K562 (cell line): ENCODE data around the gene PRSS57. TPM values are rescaled to one million over a fixed set of nuclear protein-coding genes. Genes with fewer than 3 reads are reported as not detected.
A peak's percentile ranks its signal among the peaks of the same experiment; 100 is the strongest.

ENCODE experiments used
- ARNT ChIP-seq, 2 experiments: fragments of 450-650 bp; IDR thresholded peaks; 2 replicates each; pipeline ENCODE4 v1.6.1; 2016; ENCODE audit warnings: mild to moderate bottlenecking in 1 of 2
- ASH1L ChIP-seq: fragments of 450-650 bp; IDR thresholded peaks from 2 replicates; pipeline ENCODE4 v1.6.1; 2018; ENCODE audit warnings: borderline replicate concordance, mild to moderate bottlenecking, low read depth; ENCODE audit not compliant: partially characterized antibody
- CHCHD3 ChIP-seq: fragments of 250-450 bp; sonication (Bioruptor Pico); IDR thresholded peaks from 2 replicates; pipeline ENCODE4 v2.1.2; 2022; ENCODE audit warnings: mild to moderate bottlenecking
- ELF4 ChIP-seq: fragments of 450-650 bp; formaldehyde crosslinking; IDR thresholded peaks from 2 replicates; pipeline ENCODE4 v1.4.0; 2022; ENCODE audit warnings: missing genetic modification characterization
- HCFC1 ChIP-seq: IDR thresholded peaks from 2 replicates; pipeline ENCODE4 v1.6.1; 2012; ENCODE audit warnings: low read depth, low read length, improper control_type of control experiment
- MAZ ChIP-seq, 2 experiments: fragments of 450-650 bp in 1 of 2; sonication (generic) in 1 of 2; formaldehyde crosslinking; IDR thresholded peaks in 1 of 2; conservative IDR thresholded peaks in 1 of 2; 2 replicates each; pipeline versions ENCODE4 v1.4.0 to v1.5.0; 2020; ENCODE audit warnings: mild to moderate bottlenecking in 1 of 2, missing genetic modification reagents in 1 of 2
- NCOR1 ChIP-seq: fragments of 450-650 bp; IDR thresholded peaks from 2 replicates; pipeline ENCODE4 v1.6.1; 2016; ENCODE audit warnings: mild to moderate bottlenecking, moderate library complexity
- SAFB ChIP-seq: fragments of 200-400 bp; formaldehyde crosslinking; IDR thresholded peaks from 2 replicates; pipeline ENCODE4 v1.6.1; 2017; ENCODE audit warnings: low read depth, low read length, borderline replicate concordance
- SIN3A ChIP-seq, 2 experiments: fragments of 150-350 bp in 1 of 2; IDR thresholded peaks; 2 replicates each; pipeline ENCODE4 v1.6.1; 2011 to 2016; ENCODE audit warnings: borderline replicate concordance in 2 of 2, low read depth in 2 of 2, low read length in 2 of 2, mild to moderate bottlenecking in 2 of 2, moderate library complexity in 2 of 2; ENCODE audit not compliant: control insufficient read depth in 1 of 2
- SMAD1 ChIP-seq: fragments of 150-350 bp; IDR thresholded peaks from 2 replicates; pipeline ENCODE4 v1.6.1; 2014; ENCODE audit warnings: low read length, low read depth; ENCODE audit not compliant: partially characterized antibody
- SMC3 ChIP-seq: conservative IDR thresholded peaks from 2 replicates; pipeline ENCODE4 v1.6.1; 2011; ENCODE audit warnings: low read depth, low read length, improper control_type of control experiment; ENCODE audit not compliant: insufficient read depth
- SRF ChIP-seq, 2 experiments: fragments of 250-450, 450-650 bp in 1 of 2; sonication (Bioruptor Pico) in 1 of 2; sonication (generic) in 1 of 2; formaldehyde crosslinking; IDR thresholded peaks; 2 replicates each; pipeline versions ENCODE4 v1.5.0 to v1.5.1; 2020 to 2022; ENCODE audit warnings: mild to moderate bottlenecking in 1 of 2, missing genetic modification reagents in 1 of 2
- TARDBP ChIP-seq: fragments of 450-650 bp; IDR thresholded peaks from 2 replicates; pipeline ENCODE4 v1.6.1; 2016
- WHSC1 ChIP-seq: IDR thresholded peaks from one replicate; pipeline ENCODE4 v1.6.1; 2012; ENCODE audit warnings: low read length, control low read depth, inconsistent platforms
- ZNF274 ChIP-seq: IDR thresholded peaks from 2 replicates; pipeline ENCODE4 v1.6.1; 2011; ENCODE audit warnings: low read depth, mild to moderate bottlenecking, low read length, moderate library complexity, borderline replicate concordance
- polyA plus RNA-seq, 8 experiments: library from polyadenylated mRNA; depleted of rRNA in 4 of 8; stranded (reverse) in 5 of 8; unstranded in 3 of 8; fragments of >200 nt; fragmentation: Nextera tagmentation in 2 of 8; fragmentation: Illumina TruSeq in 1 of 8; extraction: Ambion mirVana in 2 of 8; extraction: Trizol in 1 of 8; gene quantifications; 2 replicates each; pipeline versions ENCODE4 v1.2.1 to v1.2.3, GENCODE V29; 2011 to 2014; ENCODE audit warnings: inconsistent platforms in 1 of 8, missing spikeins in 1 of 8
- total RNA-seq, 7 experiments: library from RNA; depleted of rRNA in 6 of 7; stranded (reverse); fragments of >200 nt in 6 of 7; fragmentation: Illumina TruSeq in 2 of 7; extraction: Trizol in 2 of 7; gene quantifications; 2 replicates each; pipeline versions ENCODE4 v1.2.1 to v1.2.3, GENCODE V29; 2011 to 2021; ENCODE audit warnings: low replicate concordance in 1 of 7
- TF ChIP-seq, protein P1 (sequence below): fragments of 450-650 bp; formaldehyde crosslinking; IDR thresholded peaks from 2 replicates; pipeline ENCODE4 v1.4.0; 2020; ENCODE audit warnings: mild to moderate bottlenecking, mixed read lengths
- TF ChIP-seq, protein P2 (sequence below): fragments of 200-800 bp; sonication (Bioruptor generic); IDR thresholded peaks from 2 replicates; pipeline ENCODE4 v1.6.1; 2017; ENCODE audit warnings: missing genetic modification characterization, missing compliant biosample characterization
- TF ChIP-seq, protein P3 (sequence below): sonication (generic); formaldehyde crosslinking; IDR thresholded peaks from 2 replicates; pipeline ENCODE4 v1.4.0; 2020; ENCODE audit warnings: mild to moderate bottlenecking, missing genetic modification reagents
- TF ChIP-seq, protein P4 (sequence below): fragments of 450-650 bp; IDR thresholded peaks from 2 replicates; pipeline ENCODE4 v1.6.1; 2016; ENCODE audit warnings: antibody characterized with exemption
- TF ChIP-seq, protein P5 (sequence below): fragments of 200-800 bp; sonication (Bioruptor generic); IDR thresholded peaks from 2 replicates; pipeline ENCODE4 v1.6.1; 2017; ENCODE audit warnings: missing genetic modification characterization, missing compliant biosample characterization

The PRSS57 gene
- total and polyA plus RNA-seq, 9 of the 15 experiments (the other 6 are each of a cell fraction or from before 2014, with no cell fraction given): 0.06 to 2.5 (median 1.3) TPM; not detected in 3

DNA sequence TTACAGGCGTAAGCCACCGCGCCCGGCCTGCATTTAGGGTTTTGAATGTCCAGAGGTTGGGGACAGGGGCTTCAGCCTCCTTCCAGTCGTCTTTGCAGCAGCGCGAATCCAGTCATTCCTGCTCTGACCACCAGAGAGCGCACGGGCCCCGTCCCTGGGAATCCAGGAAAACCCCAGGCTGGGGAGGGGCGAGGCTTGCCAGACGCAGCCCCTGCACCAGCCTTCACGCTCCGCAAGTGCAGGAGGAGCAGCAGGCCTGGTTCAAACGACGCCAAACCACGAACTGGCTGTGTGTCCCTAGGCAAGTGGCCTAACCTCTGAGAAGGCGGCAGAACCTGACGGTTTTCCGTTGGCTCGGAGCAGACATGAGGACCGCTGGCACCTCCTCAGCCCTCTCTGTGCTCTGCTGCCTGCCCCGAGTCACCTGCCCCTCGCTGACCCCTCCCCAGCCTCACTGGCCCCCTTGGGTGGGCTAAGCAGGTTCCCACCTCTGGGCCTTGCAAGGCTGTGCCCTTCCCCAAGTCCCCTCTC, 30.3 kb downstream of the PRSS57 start (continued):
- TF ChIP-seq, protein P1, sequence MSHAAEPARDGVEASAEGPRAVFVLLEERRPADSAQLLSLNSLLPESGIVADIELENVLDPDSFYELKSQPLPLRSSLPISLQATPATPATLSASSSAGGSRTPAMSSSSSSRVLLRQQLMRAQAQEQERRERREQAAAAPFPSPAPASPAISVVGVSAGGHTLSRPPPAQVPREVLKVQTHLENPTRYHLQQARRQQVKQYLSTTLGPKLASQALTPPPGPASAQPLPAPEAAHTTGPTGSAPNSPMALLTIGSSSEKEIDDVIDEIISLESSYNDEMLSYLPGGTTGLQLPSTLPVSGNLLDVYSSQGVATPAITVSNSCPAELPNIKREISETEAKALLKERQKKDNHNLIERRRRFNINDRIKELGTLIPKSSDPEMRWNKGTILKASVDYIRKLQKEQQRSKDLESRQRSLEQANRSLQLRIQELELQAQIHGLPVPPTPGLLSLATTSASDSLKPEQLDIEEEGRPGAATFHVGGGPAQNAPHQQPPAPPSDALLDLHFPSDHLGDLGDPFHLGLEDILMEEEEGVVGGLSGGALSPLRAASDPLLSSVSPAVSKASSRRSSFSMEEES: no peak
- TF ChIP-seq ASH1L (no peak), SRF (CRISPR knock-in tag; IDR thresholded peaks at IDR 0.05) (no peak), TARDBP (no peak), ELF4 (no peak), NCOR1 (no peak), MAZ (CRISPR knock-in tag; conservative IDR thresholded peaks at IDR 0.05 in 1 of 2, IDR thresholded peaks at IDR 0.05 in 1 of 2) (peak; percentile 62 to 80), SIN3A (IDR thresholded peaks at IDR 0.05; ENCODE audit: borderline replicate concordance in 2 of 2, control insufficient read depth in 1 of 2, low read depth in 2 of 2, low read length in 2 of 2) (no peak), SMAD1 (no peak), CHCHD3 (no peak), ZNF274 (no peak), SMC3 (peak; percentile 97), SAFB (no peak), HCFC1 (0 out of 2 replicates have a peak, but pooled peaks have one; percentile 14), ARNT (IDR thresholded peaks at IDR 0.05) (no peak), WHSC1 (no peak)
- TF ChIP-seq, protein P2, sequence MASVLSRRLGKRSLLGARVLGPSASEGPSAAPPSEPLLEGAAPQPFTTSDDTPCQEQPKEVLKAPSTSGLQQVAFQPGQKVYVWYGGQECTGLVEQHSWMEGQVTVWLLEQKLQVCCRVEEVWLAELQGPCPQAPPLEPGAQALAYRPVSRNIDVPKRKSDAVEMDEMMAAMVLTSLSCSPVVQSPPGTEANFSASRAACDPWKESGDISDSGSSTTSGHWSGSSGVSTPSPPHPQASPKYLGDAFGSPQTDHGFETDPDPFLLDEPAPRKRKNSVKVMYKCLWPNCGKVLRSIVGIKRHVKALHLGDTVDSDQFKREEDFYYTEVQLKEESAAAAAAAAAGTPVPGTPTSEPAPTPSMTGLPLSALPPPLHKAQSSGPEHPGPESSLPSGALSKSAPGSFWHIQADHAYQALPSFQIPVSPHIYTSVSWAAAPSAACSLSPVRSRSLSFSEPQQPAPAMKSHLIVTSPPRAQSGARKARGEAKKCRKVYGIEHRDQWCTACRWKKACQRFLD (CRISPR knock-in tag): no peak
- TF ChIP-seq, protein P3, sequence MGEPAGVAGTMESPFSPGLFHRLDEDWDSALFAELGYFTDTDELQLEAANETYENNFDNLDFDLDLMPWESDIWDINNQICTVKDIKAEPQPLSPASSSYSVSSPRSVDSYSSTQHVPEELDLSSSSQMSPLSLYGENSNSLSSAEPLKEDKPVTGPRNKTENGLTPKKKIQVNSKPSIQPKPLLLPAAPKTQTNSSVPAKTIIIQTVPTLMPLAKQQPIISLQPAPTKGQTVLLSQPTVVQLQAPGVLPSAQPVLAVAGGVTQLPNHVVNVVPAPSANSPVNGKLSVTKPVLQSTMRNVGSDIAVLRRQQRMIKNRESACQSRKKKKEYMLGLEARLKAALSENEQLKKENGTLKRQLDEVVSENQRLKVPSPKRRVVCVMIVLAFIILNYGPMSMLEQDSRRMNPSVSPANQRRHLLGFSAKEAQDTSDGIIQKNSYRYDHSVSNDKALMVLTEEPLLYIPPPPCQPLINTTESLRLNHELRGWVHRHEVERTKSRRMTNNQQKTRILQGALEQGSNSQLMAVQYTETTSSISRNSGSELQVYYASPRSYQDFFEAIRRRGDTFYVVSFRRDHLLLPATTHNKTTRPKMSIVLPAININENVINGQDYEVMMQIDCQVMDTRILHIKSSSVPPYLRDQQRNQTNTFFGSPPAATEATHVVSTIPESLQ (CRISPR knock-in tag): no peak
- TF ChIP-seq, protein P4, sequence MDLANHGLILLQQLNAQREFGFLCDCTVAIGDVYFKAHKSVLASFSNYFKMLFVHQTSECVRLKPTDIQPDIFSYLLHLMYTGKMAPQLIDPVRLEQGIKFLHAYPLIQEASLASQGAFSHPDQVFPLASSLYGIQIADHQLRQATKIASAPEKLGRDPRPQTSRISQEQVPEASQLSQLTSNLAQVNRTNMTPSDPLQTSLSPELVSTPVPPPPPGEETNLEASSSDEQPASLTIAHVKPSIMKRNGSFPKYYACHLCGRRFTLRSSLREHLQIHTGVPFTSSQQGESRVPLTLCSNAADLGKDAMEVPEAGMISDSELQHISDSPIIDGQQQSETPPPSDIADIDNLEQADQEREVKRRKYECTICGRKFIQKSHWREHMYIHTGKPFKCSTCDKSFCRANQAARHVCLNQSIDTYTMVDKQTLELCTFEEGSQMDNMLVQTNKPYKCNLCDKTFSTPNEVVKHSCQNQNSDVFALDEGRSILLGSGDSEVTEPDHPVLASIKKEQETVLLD: no peak; the same call in 1 of the 2 replicates
- TF ChIP-seq, protein P5, sequence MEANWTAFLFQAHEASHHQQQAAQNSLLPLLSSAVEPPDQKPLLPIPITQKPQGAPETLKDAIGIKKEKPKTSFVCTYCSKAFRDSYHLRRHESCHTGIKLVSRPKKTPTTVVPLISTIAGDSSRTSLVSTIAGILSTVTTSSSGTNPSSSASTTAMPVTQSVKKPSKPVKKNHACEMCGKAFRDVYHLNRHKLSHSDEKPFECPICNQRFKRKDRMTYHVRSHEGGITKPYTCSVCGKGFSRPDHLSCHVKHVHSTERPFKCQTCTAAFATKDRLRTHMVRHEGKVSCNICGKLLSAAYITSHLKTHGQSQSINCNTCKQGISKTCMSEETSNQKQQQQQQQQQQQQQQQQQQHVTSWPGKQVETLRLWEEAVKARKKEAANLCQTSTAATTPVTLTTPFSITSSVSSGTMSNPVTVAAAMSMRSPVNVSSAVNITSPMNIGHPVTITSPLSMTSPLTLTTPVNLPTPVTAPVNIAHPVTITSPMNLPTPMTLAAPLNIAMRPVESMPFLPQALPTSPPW (CRISPR knock-in tag): peak; percentile 73
